Gastroesophageal sphincter (tissue), 3 donors: ENCODE measurements around the gene GJA8.
"Not testable (repeated sequence)": the region's sequence is repeated elsewhere in the genome, so short reads cannot be mapped to it uniquely, and the experiment has no call there.

Source experiments
- CTCF ChIP-seq, 4 experiments: fragments of 200-600 bp in 2 of 4; fragments of 450-650 bp in 2 of 4; sonication (generic) in 1 of 4; IDR thresholded peaks; one replicate each; pipeline ENCODE4 v1.5.1; 2017 to 2019; ENCODE audit warnings: antibody characterized with exemption in 4 of 4, mild to moderate bottlenecking in 2 of 4, moderate library complexity in 2 of 4
- EP300 ChIP-seq: sonication (generic); formaldehyde crosslinking; IDR thresholded peaks from one replicate; pipeline ENCODE4 v1.6.1; 2017; ENCODE audit warnings: antibody characterized with exemption, mild to moderate bottlenecking
- POLR2A ChIP-seq, 2 donors: fragments of 450-650 bp; IDR thresholded peaks; one replicate each; pipeline ENCODE4 v1.6.1; 2017; ENCODE audit warnings: antibody characterized with exemption in 2 of 2, mild to moderate bottlenecking in 2 of 2, moderate library complexity in 1 of 2
- POLR2AphosphoS5 ChIP-seq: sonication (generic); formaldehyde crosslinking; IDR thresholded peaks from one replicate; pipeline ENCODE4 v1.6.1; 2017; ENCODE audit warnings: antibody characterized with exemption

- not testable (repeated sequence) for TF ChIP-seq CTCF (IDR thresholded peaks at IDR 0.05); POLR2A (IDR thresholded peaks at IDR 0.05); POLR2AphosphoS5; EP300
Observed at GRCh38 chr1:147940456-147940855, 37.9 kb downstream of the GJA8 start.
